GM23338 (cell line): ENCODE measurements around the gene SNX1. TPM values are rescaled to one million over a fixed set of nuclear protein-coding genes. Genes with fewer than 3 reads are reported as not detected.

Source experiments
- ATAC-seq: fragments of 200-7000 bp; cut with Tn5 transposase; 3 replicates; pipeline ENCODE4 v1.9.1; 2020
- DNase-seq: peaks from one replicate; pipeline ENCODE4 v3.0.0-alpha.2; 2015; ENCODE audit warnings: low spot score
- H2AFZ ChIP-seq: fragments of 200-600 bp; sonication (generic); 2 replicates; pipeline ENCODE4 v1.8.0; 2016; ENCODE audit warnings: antibody characterized with exemption, mild to moderate bottlenecking, moderate library complexity
- H3F3A ChIP-seq: fragments of 200-600 bp; sonication (generic); replicated peaks from 2 replicates; pipeline ENCODE4 v1.8.0; 2017; ENCODE audit warnings: antibody characterized with exemption, mixed run types, low read depth
- H3K27ac ChIP-seq: fragments of 200-600 bp; sonication (generic); 2 replicates; pipeline ENCODE4 v1.6.1; 2016; ENCODE audit warnings: low read depth
- H3K27me3 ChIP-seq: fragments of 200-600 bp; sonication (generic); 2 replicates; pipeline ENCODE4 v1.8.0; 2016; ENCODE audit warnings: mild to moderate bottlenecking, mixed run types, moderate library complexity; ENCODE audit not compliant: insufficient read depth
- H3K36me3 ChIP-seq: fragments of 200-600 bp; sonication (generic); 2 replicates; pipeline ENCODE4 v1.8.0; 2016; ENCODE audit warnings: mild to moderate bottlenecking; ENCODE audit not compliant: insufficient read depth
- H3K4me1 ChIP-seq: fragments of 200-600 bp; sonication (generic); 2 replicates; pipeline ENCODE4 v1.8.0; 2016; ENCODE audit warnings: mild to moderate bottlenecking, moderate library complexity; ENCODE audit not compliant: insufficient read depth
- H3K4me2 ChIP-seq: fragments of 200-600 bp; sonication (generic); 2 replicates; pipeline ENCODE4 v1.7.1; 2017; ENCODE audit warnings: mixed run types
- H3K4me3 ChIP-seq: fragments of 200-600 bp; sonication (generic); 2 replicates; pipeline ENCODE4 v1.6.1; 2016; ENCODE audit warnings: mixed run types
- H3K79me2 ChIP-seq: fragments of 200-600 bp; sonication (generic); replicated peaks from 2 replicates; pipeline ENCODE4 v1.8.0; 2017; ENCODE audit warnings: mild to moderate bottlenecking; ENCODE audit not compliant: insufficient read depth
- H3K9me2 ChIP-seq: fragments of 200-600 bp; sonication (generic); 2 replicates; pipeline ENCODE4 v1.8.0; 2017; ENCODE audit not compliant: insufficient read depth
- H4K20me1 ChIP-seq: fragments of 200-600 bp; sonication (generic); replicated peaks from 2 replicates; pipeline ENCODE4 v1.8.0; 2017; ENCODE audit warnings: mild to moderate bottlenecking; ENCODE audit not compliant: insufficient read depth
- H3K27ac Mint-ChIP-seq: 2 replicates; pipeline ENCODE4 v1.8.0; 2020; ENCODE audit warnings: inconsistent platforms, mild to moderate bottlenecking, moderate library complexity, mixed read lengths
- H3K27me3 Mint-ChIP-seq: 3 replicates; pipeline ENCODE4 v1.8.0; 2022; ENCODE audit warnings: low read depth, mild to moderate bottlenecking, moderate library complexity, mixed read lengths, inconsistent platforms; ENCODE audit not compliant: insufficient read depth, poor library complexity
- H3K36me3 Mint-ChIP-seq: 3 replicates; pipeline ENCODE4 v1.8.0; 2021; ENCODE audit warnings: low read depth, mild to moderate bottlenecking, inconsistent platforms, moderate library complexity, mixed read lengths
- H3K4me1 Mint-ChIP-seq: 3 replicates; pipeline ENCODE4 v1.8.0; 2020; ENCODE audit warnings: mild to moderate bottlenecking, inconsistent platforms, mixed read lengths
- H3K4me3 Mint-ChIP-seq: 3 replicates; pipeline ENCODE4 v1.8.0; 2021; ENCODE audit warnings: moderate library complexity, mild to moderate bottlenecking, inconsistent platforms, mixed read lengths
- H3K9me3 Mint-ChIP-seq: 3 replicates; pipeline ENCODE4 v1.8.0; 2020; ENCODE audit warnings: moderate library complexity, mild to moderate bottlenecking, inconsistent platforms, mixed read lengths
- CREB1 ChIP-seq: fragments of 250-450 bp; sonication (Bioruptor Pico); IDR thresholded peaks from 2 replicates; pipeline ENCODE4 v1.5.0; 2020; ENCODE audit warnings: low read depth, mild to moderate bottlenecking, moderate library complexity
- CTCF ChIP-seq, 2 experiments: fragments of 200-600 bp in 1 of 2; sonication (generic) in 1 of 2; conservative IDR thresholded peaks; 2 replicates each; pipeline versions ENCODE4 v1.5.1 to v1.6.1; 2016 to 2017; ENCODE audit warnings: antibody characterized with exemption in 2 of 2, low read depth in 2 of 2, mild to moderate bottlenecking in 2 of 2, moderate library complexity in 1 of 2
- ETS1 ChIP-seq: IDR thresholded peaks from 2 replicates; pipeline ENCODE4 v1.6.1; 2016; ENCODE audit warnings: antibody characterized with exemption
- EZH2 ChIP-seq: fragments of 200-600 bp; sonication (generic); IDR thresholded peaks from one replicate; pipeline ENCODE4 v1.8.0; 2017; ENCODE audit warnings: antibody characterized with exemption, mild to moderate bottlenecking, low read depth; ENCODE audit not compliant: unreplicated experiment
- EZH2phosphoT487 ChIP-seq: fragments of 200-600 bp; sonication (generic); IDR thresholded peaks from one replicate; pipeline ENCODE4 v1.8.1; 2018; ENCODE audit warnings: antibody characterized with exemption; ENCODE audit not compliant: unreplicated experiment
- JUNB ChIP-seq: IDR thresholded peaks from one replicate; pipeline ENCODE4 v1.6.1; 2016; ENCODE audit warnings: antibody characterized with exemption; ENCODE audit not compliant: unreplicated experiment
- POLR2AphosphoS5 ChIP-seq: IDR thresholded peaks from 2 replicates; pipeline ENCODE4 v1.6.1; 2016; ENCODE audit warnings: antibody characterized with exemption, low read depth
- REST ChIP-seq: IDR thresholded peaks from one replicate; pipeline ENCODE4 v1.6.1; 2018; ENCODE audit warnings: antibody characterized with exemption; ENCODE audit not compliant: unreplicated experiment
- STAT1 ChIP-seq: IDR thresholded peaks from one replicate; pipeline ENCODE4 v1.6.1; 2016; ENCODE audit warnings: antibody characterized with exemption; ENCODE audit not compliant: unreplicated experiment
- ZNF114 ChIP-seq: fragments of 250-450 bp; sonication (Bioruptor Pico); IDR thresholded peaks from 2 replicates; pipeline ENCODE4 v1.5.0; 2020; ENCODE audit warnings: mild to moderate bottlenecking, moderate library complexity
- ZNF331 ChIP-seq: fragments of 250-450 bp; sonication (Bioruptor Pico); IDR thresholded peaks from 2 replicates; pipeline ENCODE4 v1.5.0; 2020; ENCODE audit warnings: low read depth, mild to moderate bottlenecking, moderate library complexity
- ZNF462 ChIP-seq: fragments of 250-450 bp; sonication (Bioruptor Pico); IDR thresholded peaks from 2 replicates; pipeline ENCODE4 v1.5.0; 2020; ENCODE audit warnings: mild to moderate bottlenecking, moderate library complexity
- polyA plus RNA-seq: library from polyadenylated mRNA; unstranded; fragments of >200 nt; fragmentation: Nextera tagmentation; extraction: Ambion mirVana; gene quantifications from 2 replicates; pipeline ENCODE4 v1.2.1, GENCODE V29; 2016
- total RNA-seq: library from RNA; depleted of rRNA; stranded (reverse); fragments of >200 nt; shearing (Covaris generic); gene quantifications from 2 replicates; pipeline ENCODE4 v1.2.3, GENCODE V29; 2014

The SNX1 gene
- total and polyA plus RNA-seq, 2 experiments from 2014 or later = 33.3 to 33.8 TPM

GRCh38 chr15:64148168-64148567 lies 52.4 kb downstream of the SNX1 start:
- no peak overlapping the region for H2AFZ ChIP-seq
- Mint-ChIP-seq H3K27me3 (peaks cover 14% of the 10 kb centered on the region), H3K4me1 (peaks cover 14% of the 10 kb centered on the region), H3K27ac (no peak overlapping the region), H3K4me3 (no peak overlapping the region), H3K9me3 (no peaks in the 10 kb centered on the region), H3K36me3 (no peaks in the 10 kb centered on the region; the same call in 2 of the 3 replicates)
- TF ChIP-seq CTCF (conservative IDR thresholded peaks at IDR 0.05; ENCODE audit: low read depth in 2 of 2) (no peak), EZH2phosphoT487 (no peak), JUNB (no peak), POLR2AphosphoS5 (no peak), ZNF114 (CRISPR knock-in tag) (no peak), REST (no peak), ZNF462 (no peak), ETS1 (no peak), STAT1 (no peak), EZH2 (no peak), ZNF331 (no peak), CREB1 (no peak)
- H3K4me1 ChIP-seq = peaks cover 6% of the 10 kb centered on the region
- no peaks in the 10 kb centered on the region; the same call in 1 of the 2 replicates for H3F3A ChIP-seq
- DNase-seq = no peak
- H3K9me2 ChIP-seq = no peaks in the 10 kb centered on the region
- peaks cover 16% of the 10 kb centered on the region for H3K27me3 ChIP-seq
- ATAC-seq = no peak
- no peak overlapping the region for H3K4me3 ChIP-seq
- no peaks in the 10 kb centered on the region for H4K20me1 ChIP-seq
- no peaks in the 10 kb centered on the region for H3K79me2 ChIP-seq
- no peaks in the 10 kb centered on the region for H3K36me3 ChIP-seq
- H3K4me2 ChIP-seq = no peak overlapping the region
- H3K27ac ChIP-seq = no peak overlapping the region
